Transverse colon (tissue), 4 donors: ENCODE measurements around the gene MYH15.

ENCODE experiments used
- CTCF ChIP-seq, 5 experiments: fragments of 200-600 bp in 3 of 5; fragments of 450-650 bp in 2 of 5; sonication (generic) in 3 of 5; IDR thresholded peaks; 1 replicate in 2 of 5; 2 replicates in 3 of 5; pipeline ENCODE4 v1.5.1; 2016 to 2017; ENCODE audit warnings: antibody characterized with exemption in 5 of 5, inconsistent platforms in 3 of 5, mild to moderate bottlenecking in 2 of 5, moderate library complexity in 1 of 5
- EP300 ChIP-seq: sonication (generic); formaldehyde crosslinking; IDR thresholded peaks from one replicate; pipeline ENCODE4 v1.6.1; 2017; ENCODE audit warnings: antibody characterized with exemption, low read depth
- POLR2A ChIP-seq: fragments of 450-650 bp; IDR thresholded peaks from one replicate; pipeline ENCODE4 v1.6.1; 2016; ENCODE audit warnings: antibody characterized with exemption, mild to moderate bottlenecking, moderate library complexity
- POLR2AphosphoS5 ChIP-seq, 3 donors: sonication (generic); formaldehyde crosslinking; IDR thresholded peaks; one replicate each; pipeline ENCODE4 v1.6.1; 2016; ENCODE audit warnings: antibody characterized with exemption in 3 of 3

- no peak for TF ChIP-seq POLR2A
- no peak for TF ChIP-seq CTCF (IDR thresholded peaks at IDR 0.05)
- TF ChIP-seq POLR2AphosphoS5 (IDR thresholded peaks at IDR 0.05), result no peak
- TF ChIP-seq EP300, result no peak
Observed at GRCh38 chr3:108507902-108508301, 2.5 kb downstream of the MYH15 start.
